HG02970 (cell line): ENCODE results near the gene NSFL1C.
"Not testable (repeated sequence)": the region's sequence is repeated elsewhere in the genome, so short reads cannot be mapped to it uniquely, and the experiment has no call there.

Experiments used
- ATAC-seq: cut with Tn5 transposase; IDR thresholded peaks from one replicate; pipeline ENCODE4 v1.9.1; 2021; ENCODE audit warnings: mild to moderate bottlenecking, moderate library complexity, moderate number of reproducible peaks; ENCODE audit not compliant: unreplicated experiment, low FRiP score

Gene NSFL1C

DNA sequence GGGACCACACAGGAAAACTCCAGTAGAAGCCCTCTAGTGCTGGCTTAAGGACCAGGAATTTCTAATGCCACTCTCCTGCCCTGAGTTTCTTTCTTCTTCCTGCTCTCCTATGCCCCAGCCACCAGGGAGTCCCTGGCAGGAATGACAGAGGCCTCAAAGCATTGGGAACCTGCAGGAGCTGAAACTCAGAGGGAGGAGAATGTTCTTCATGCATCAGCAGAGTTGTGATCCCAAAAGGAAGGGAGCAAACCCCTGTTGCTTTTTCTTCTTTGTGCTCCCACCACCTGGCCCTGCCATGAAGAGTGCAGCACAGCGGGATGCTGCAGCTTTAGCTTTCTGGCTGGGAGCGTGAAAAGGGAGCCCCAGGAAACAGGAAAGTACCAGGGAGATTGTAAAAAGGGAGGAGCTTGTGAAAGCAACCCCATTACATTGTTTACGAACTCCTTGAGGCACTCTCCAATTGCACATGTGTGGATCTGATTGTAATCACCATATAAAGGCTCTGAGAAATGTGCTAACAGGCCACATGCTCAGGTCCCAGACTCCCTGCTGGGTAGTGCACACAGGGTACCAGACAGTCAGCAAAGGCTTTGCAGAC lies 39.1 kb downstream of the NSFL1C start:
- ATAC-seq = no peak

DNA sequence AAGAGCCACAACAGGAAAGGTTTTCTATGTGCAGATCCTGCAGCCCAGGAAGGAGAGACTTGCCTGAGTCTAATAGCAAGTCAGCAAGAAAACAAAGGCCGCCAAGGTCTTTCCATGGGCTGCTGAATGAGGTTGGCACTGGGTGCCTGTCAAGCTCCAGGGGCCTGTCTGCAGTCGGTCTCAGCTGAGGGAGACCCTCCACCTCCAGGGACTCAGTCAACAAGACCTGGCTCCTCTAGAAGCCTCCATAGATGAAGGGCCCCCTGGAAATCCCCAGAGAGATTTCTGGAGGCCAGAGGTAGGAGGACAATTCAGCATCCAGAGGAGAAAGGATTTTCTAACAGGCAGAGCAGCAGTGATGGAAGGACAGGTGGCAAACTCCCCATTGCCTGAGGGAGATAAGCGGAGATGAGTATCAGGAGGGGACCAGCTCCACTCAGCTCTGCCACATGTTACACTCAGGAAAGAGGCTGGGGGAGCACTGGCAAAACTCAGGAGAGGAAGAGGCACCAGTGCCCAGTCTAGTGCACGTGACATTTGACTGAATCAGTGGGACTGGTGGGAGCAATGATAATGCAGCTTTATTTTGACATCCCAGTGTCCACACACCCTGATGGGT lies 40.3 kb downstream of the NSFL1C start:
- ATAC-seq = no peak

DNA sequence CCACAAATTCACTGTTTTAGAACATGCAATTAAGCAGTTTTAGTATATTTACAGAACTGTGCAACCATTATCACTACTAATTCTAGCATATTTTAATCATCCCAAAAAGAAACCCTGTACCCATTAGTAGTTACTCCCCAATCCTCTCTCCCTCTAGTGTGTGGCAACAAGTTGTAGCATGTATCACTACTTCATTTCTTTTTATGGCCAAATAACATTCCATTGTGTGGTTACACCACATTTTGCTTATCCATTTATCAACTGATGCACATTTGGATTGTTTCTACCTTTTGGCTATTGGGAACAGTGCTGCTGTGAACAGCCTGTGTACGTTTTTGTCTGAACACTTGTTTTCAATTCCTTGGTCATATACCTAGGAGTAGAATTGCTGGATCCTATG lies 42.3 kb downstream of the NSFL1C start:
- ATAC-seq = no peak

DNA sequence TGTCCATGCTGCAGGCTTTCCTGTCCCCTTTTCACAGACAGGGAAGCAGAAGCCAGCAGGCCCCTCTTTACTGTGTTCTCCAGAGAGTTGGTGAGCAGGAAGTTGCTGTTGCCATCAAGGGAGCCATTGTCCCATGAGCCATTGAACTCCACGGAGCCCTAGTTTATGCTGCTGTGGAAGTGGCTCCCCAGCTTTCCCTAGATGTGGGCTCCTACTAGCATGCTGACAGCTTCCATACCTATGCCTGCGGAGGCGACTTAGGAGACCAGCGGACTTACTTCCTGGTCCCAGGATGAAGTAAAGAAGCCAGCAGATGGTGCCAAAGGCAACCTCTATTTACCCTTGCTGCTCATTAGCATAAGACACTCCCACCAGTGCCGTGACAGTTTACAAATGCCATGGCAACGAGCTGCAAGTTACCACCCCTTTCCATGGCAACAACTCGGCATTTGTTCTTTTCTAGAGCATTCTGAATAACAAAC lies 43.0 kb downstream of the NSFL1C start:
- no peak for ATAC-seq

DNA sequence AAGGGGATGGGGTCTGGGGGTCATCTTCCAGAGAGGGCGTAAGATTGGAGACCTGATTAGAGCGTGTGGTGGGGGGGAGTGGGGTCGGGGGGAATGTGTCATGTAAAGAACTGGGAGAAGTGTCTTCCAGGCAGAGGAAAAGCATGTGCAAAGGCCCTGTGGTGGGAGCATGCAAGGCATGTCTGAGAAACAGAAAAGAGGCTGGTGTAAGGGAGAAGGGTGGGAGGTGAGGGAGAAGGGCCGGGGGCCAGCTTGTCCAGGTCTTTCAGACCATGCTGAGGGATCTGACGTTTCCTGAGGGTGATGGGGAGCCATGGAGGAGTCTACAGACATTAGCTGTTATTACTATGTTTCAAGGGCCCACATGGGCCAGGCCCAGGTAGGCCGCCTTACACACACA lies 43.4 kb downstream of the NSFL1C start:
- no peak for ATAC-seq

DNA sequence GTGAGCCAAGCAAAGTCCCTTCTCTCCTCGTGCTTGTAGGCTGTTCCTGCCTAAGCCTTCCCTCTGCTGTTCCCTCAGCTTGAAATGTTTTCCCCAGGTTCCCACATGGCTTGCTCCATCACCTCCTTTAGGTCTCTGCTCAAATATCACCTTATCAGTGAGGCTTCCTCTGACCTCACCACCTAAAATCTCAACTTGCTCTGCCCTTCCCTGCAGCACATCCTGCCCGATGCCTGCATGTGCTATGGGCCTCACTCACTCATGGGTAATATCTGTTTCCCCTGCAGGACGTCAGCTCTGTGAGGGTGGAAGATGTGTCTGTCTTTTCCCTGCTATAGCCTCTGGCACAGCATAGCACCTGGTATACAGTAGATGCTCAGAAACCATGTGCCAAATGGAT lies 43.9 kb downstream of the NSFL1C start:
- ATAC-seq = no peak

DNA sequence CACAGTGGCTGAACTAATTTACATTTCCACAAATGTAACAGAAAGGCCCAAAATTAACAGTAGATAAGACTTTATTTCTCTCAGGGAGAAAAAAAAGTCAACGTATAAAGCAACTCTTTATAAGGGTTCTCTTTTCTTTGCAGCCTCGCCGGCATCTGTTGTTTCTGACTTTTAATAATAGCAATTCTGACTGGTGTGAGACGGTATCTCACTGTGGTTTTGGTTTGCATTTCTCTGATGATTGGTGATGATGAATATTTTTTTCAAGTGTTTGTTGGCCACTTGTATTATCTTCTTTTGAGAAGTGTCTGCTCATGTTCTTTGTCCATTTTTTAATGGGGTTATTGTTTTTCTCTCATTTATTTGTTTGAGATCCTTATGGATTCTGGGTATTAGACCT lies 46.6 kb downstream of the NSFL1C start:
- no peak for ATAC-seq

DNA sequence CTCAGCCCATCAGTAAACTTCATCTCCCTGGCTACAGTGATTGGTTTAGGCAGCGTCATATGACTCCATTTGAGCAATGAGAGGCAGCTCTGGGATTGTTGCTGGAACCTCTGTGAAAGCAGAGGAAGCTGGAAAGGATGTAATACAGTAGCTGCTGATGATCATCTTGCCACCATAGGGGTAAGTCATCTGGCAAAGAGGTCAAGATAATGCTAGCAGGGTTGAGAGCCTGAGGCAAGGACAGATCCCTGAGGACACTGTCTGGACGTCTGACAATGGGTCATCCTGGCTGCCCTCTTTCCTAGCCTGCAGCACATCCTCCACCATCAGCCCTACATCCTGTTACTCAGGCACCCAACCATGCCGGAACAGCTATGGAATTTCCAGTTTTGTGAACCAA lies 48.3 kb downstream of the NSFL1C start:
- ATAC-seq = no peak

DNA sequence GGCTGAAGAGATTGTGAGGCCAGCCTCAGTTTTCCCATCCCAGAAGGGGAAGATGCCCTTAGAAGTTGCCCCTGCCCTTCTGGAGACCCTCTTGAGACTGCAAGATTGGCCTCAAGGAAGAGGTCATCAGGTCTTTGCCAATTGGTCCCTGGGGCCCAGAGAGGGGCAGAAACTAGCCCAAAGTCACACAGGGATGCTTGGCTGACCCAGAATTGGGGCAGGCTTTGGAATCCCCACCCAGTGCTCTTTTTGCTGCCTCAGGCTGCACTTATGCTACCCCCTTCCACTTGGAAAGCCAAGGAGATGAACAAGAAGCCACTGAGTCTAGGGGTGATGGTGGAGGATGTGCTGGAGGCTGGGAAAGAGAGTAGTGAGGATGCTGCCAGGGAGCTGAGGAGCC lies 48.9 kb downstream of the NSFL1C start:
- ATAC-seq = no peak

DNA sequence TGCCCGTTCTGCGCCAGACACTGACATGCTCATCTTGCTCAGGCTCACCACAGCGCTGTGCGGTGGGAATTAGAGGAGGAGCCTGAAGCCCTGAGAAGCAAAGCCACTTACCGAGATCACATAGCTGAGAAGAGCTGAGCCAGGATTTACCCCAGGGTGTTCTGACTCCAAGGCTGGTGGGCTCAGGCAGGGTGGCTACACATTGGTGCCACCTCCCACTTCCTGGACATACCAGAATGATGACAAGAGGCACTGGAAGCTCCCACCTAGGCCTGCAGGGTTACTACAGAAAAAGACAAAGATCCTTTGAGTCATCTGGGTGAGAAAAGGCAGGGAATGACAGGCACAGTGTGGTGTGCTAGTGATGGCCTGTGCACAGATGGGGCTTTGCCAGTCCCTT lies 49.4 kb downstream of the NSFL1C start:
- no peak for ATAC-seq

DNA sequence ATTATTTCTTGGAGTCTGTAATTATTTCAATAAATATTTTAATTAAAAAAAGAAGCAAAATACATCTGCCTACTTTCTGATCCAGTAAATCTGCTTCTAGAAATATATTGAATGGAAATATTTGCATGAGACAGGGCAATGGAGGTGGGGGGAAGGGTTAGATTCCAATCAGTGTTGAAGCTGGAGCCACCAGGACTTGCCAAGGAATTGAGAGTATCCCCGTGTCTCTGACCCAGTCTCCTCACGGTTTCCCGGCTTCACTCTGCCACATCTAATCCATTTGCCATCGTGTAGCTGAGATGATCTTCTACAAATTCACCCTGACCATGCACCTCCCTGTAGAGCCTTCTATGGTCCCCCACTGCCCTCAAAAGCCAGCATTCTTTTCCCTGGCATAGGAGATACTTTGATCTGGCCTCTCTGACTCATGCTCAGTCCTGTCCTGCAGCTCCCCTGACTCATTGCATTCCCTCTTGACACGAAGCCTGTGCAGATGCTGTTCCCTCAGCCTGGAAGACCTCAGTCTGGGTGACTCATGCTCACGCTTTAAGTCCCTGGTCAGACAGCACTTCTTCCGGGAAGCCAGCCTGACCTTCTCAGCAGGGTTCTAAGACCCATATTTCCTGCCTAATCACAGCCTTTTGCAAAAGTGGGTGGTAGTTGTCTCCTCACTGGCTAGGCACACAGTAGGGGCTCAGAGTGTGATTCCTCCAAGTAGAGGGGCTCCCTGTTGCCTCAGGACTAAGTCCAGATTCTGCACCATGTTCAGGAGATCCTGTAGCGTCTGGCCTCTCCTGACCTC lies 50.8 kb downstream of the NSFL1C start:
- ATAC-seq = no peak

DNA sequence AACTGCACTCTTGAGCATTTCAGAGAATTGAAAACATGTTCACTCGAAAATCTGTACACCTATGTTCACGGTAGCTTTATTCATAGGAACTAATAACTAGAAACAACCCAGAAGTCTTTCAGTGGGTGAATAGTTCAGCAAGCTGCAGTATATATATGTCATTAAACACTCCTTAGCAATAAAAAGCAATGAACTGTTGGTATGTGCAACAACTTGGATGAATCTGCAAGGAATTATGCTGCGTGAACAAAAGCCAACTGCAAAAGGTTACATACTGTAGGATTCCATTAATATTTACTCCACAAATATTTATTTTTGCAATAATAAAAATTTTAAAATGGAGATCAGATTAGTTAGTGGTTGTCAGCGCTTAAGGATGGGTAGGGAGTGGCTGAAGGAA lies 51.7 kb downstream of the NSFL1C start:
- ATAC-seq = no peak

DNA sequence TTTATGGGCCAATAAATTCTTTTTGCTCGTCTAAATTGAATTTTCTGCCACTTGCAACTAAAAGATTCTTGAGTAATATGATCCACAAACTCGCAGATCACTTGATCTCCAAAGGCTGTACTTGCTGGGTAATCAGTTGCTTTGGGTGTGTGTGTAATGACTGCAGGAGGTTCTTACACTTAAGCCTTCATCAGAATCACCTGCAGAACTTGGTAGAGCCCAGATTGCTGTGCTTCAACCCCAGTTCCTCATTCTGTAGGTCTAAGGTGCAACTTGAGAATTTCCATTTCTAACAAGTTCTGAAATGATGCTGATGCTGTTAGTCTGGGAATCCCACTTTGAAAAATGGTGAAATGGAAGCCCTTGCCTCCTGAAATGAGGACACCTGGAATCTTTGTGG lies 60.8 kb downstream of the NSFL1C start:
- no peak for ATAC-seq

DNA sequence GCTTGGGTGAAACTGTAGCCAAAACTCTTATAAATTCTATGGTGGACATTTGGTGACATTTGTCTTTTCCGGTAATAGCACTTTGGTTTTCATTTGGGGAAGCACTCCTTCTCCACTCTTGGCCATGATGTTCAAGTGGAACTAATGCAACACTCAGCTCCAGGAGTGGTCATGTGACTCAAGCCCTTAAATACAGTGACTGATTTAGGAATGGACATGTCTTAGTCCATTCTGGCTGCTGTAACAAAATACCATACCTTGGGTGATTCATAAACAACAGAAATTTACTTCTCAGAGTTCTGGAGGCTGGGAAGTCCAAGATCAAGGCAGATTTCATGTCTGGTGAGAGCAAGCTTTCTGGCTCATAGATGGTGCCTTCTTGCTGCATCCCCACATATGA lies 63.0 kb downstream of the NSFL1C start:
- no peak for ATAC-seq

DNA sequence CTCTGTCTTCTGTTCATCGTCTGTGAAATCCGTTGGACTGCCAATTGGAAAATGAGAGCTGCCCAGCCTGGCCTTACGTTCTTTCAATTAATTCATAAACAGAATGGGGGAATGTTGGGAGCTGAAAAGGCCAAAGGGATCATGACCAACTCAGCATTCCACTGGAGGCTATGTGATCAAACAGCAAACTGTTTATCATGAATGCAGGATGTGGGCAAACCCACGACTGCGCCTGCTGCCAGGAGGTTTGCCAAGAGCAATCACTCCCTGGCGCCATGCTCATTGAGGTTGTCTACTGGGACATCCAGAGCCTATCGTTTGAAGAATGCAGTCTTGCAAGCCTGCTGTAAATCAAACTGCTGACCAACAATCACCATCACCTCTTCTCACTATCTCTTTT lies 64.5 kb downstream of the NSFL1C start:
- no peak for ATAC-seq

DNA sequence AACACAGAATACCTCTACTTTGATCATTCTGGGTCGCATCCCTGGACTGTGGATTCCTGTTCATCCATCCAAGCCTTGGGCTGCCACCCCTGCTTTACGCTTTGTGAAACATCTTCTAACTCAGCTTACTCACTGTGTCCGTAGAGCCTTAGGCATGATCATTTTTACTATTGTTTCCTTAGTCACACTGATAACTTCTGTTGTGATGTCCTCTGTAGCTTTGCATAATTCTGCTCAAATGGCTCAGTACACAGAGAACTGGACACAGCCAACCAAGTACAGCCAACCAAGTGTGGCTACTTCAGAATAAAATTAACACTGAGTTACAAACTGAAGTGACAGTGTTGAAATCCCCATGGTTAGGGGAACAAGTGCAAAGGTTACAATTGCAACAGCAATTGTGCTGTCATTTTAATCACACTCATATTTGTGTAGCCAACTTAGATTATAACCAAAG lies 65.2 kb downstream of the NSFL1C start:
- no peak for ATAC-seq

DNA sequence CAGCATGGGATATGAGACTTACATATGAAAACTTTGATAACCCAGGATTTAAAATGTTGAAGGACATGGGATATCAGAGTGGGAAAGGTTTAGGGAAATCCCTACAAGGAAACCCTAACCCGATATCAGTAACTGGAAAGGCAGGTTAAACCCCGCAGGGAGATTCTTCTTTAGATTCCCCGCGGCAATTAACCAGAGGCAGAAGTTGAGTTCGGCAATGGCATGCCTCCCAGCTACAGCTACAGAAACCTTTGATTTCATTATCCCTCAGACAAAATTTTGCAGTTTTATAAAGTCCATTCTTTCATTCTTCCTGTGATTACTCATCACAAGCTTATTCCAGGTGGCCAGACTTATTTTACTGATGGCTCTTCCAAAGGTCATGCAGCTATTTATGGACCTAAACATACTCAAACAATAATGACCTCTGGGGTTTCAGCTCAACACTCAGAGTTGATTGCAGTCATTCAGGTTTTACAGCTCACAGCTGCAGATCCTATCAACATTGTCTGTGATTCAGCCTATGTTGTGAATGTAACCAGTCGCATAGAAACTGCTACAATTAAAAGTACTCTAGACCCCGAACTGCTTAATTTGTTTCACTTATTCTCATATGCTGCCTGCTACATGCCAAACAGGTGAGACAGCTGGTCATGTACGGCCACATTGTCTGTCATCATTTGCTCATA lies 66.8 kb downstream of the NSFL1C start:
- not testable (repeated sequence) for ATAC-seq

DNA sequence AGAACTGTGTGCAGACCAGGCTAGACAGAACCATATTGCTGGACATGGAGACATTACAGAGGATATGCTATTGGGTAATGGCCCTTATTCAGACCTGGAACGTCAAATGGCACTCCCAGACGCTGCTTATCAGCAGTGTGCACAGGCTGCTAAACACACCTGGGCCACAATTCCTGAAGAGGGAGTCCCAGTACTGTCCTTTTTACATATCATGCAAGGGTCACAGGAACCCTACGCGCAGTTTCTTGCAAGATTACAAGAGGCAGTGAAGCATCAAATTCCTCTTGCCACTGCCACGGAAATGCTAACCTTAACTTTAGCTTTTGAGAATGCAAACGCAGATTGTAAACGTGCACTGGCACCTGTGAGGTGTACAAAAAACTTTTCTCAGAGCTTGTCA lies 68.5 kb downstream of the NSFL1C start:
- ATAC-seq = not testable (repeated sequence)

DNA sequence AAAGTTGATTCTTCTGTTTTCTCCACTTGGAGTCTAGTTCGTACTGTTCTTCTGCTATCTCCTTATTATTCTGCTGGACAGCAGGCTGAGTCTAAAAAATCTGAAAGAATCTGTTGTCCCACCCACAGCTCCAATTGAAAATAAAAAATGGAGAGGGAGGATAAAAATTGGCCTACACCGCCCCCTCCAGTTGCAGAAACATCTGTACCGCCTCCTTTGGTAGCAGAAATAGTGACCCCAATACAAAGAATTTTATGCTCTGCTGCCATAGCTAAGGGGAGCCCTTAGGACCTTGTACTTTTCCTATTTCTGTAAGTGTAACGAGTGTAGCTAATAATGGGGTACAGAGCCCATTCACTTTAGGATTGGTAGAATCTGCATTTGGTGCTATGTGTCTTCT lies 68.9 kb downstream of the NSFL1C start:
- no peak for ATAC-seq

DNA sequence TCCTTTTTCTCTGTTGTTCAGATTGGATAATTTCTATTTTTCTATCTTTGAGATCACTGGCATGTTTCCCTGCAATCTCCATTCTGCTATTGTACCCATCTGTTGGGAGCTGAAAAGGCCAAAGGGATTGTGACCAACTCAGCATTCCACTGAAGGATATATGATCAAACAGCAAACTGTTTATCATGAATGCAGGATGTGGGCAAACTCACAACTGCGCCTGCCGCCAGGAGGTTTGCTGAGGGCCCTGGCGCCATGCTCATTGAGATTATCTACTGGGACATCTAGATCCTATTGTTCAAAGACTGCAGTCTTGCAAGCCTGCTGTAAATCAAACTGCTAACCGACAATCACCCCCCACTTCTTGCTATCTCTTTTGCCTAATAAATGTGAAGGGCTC lies 69.9 kb downstream of the NSFL1C start:
- no peak for ATAC-seq

DNA sequence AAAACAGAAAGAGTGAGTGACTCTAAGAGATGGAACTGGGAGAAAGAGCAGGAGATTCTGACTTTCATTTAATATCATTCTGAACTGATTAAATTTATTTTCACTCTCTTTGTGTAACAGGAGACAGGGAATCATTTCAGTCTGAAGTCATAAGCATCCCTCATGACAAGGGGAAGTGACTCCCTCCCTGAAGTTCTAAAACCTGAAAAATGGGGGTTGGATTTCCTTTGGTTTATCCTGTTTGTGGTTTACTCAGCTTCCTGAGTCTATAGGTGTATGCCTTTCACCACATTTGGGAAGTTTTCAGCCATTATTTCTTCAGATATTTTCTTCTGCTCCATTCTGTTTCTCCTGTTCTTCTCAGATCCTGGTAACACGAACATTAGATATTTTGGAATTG lies 70.4 kb downstream of the NSFL1C start:
- no peak for ATAC-seq
